Fibroblast of lung (primary cell): ENCODE data around the gene ZSCAN21. TPM values are rescaled to one million over a fixed set of nuclear protein-coding genes. Genes with fewer than 3 reads are reported as not detected.

Experiments used
- DNase-seq, 2 donors: peaks; one replicate each; pipeline versions ENCODE4 v3.0.0 to v3.0.0-alpha.2; 2010; ENCODE audit warnings: low read depth in 2 of 2
- H2AFZ ChIP-seq: 2 replicates; pipeline ENCODE4 v1.5.1; 2012; ENCODE audit warnings: low read length, control low read depth, inconsistent platforms
- H3K27ac ChIP-seq: 2 replicates; pipeline ENCODE4 v1.5.1; 2011; ENCODE audit warnings: low read length, control low read depth; ENCODE audit not compliant: insufficient read depth
- H3K27me3 ChIP-seq: 2 replicates; pipeline ENCODE4 v1.5.1; 2011; ENCODE audit warnings: mild to moderate bottlenecking, low read length; ENCODE audit not compliant: control insufficient read depth, insufficient read depth
- H3K36me3 ChIP-seq: 2 replicates; pipeline ENCODE4 v1.5.1; 2011; ENCODE audit warnings: low read length; ENCODE audit not compliant: control insufficient read depth, insufficient read depth
- H3K4me1 ChIP-seq: 2 replicates; pipeline ENCODE4 v1.5.1; 2011; ENCODE audit warnings: low read length; ENCODE audit not compliant: control insufficient read depth, insufficient read depth; ENCODE audit errors: extremely low read depth
- H3K4me2 ChIP-seq: 2 replicates; pipeline ENCODE4 v1.5.1; 2011; ENCODE audit warnings: low read length, control low read depth; ENCODE audit not compliant: insufficient read depth; ENCODE audit errors: extremely low read depth
- H3K4me3 ChIP-seq, 4 experiments: fragments of 200-600 bp in 1 of 4; sonication (generic) in 1 of 4; replicated peaks in 1 of 4; 2 replicates each; pipeline ENCODE4 v1.5.1; 2011 to 2016; ENCODE audit warnings: low read length in 4 of 4, low read depth in 3 of 4, mild to moderate bottlenecking in 3 of 4, control low read depth in 2 of 4, inconsistent platforms in 1 of 4, mixed read lengths in 1 of 4; ENCODE audit not compliant: insufficient read depth in 1 of 4; ENCODE audit errors: control extremely low read depth in 1 of 4
- H3K79me2 ChIP-seq: 2 replicates; pipeline ENCODE4 v1.5.1; 2012; ENCODE audit warnings: mild to moderate bottlenecking, low read length, inconsistent platforms; ENCODE audit not compliant: control insufficient read depth, insufficient read depth
- H3K9ac ChIP-seq: 2 replicates; pipeline ENCODE4 v1.5.1; 2011; ENCODE audit warnings: mild to moderate bottlenecking, low read length, control low read depth; ENCODE audit not compliant: insufficient read depth
- H3K9me3 ChIP-seq: 2 replicates; pipeline ENCODE4 v1.5.1; 2012; ENCODE audit warnings: low read depth, low read length; ENCODE audit not compliant: control insufficient read depth, insufficient read depth
- H4K20me1 ChIP-seq: 2 replicates; pipeline ENCODE4 v1.5.1; 2011; ENCODE audit warnings: low read length; ENCODE audit not compliant: control insufficient read depth, insufficient read depth; ENCODE audit errors: extremely low read depth
- CTCF ChIP-seq, 2 donors: IDR thresholded peaks in 1 of 2; conservative IDR thresholded peaks in 1 of 2; 1 replicate in 1 of 2; 2 replicates in 1 of 2; pipeline ENCODE4 v1.5.1; 2011 to 2012; ENCODE audit warnings: low read length in 2 of 2, control low read depth in 1 of 2, inconsistent platforms in 1 of 2, low read depth in 1 of 2, mild to moderate bottlenecking in 1 of 2
- EZH2 ChIP-seq: IDR thresholded peaks from 2 replicates; pipeline ENCODE4 v1.5.1; 2012; ENCODE audit warnings: low read length, control low read depth, mild to moderate bottlenecking; ENCODE audit errors: missing control alignments
- polyA plus RNA-seq, 2 donors: library from polyadenylated mRNA; depleted of rRNA in 1 of 2; stranded (reverse) in 1 of 2; unstranded in 1 of 2; fragments of >200 nt; gene quantifications; 2 replicates each; pipeline ENCODE4 v1.2.1, GENCODE V29; 2011 to 2012; ENCODE audit warnings: missing spikeins in 1 of 2
- total RNA-seq: library from RNA; depleted of rRNA; stranded (reverse); fragments of >200 nt; gene quantifications from 2 replicates; pipeline ENCODE4 v1.2.1, GENCODE V29; 2014

ZSCAN21 gene
- total and polyA plus RNA-seq, 2 donors (not counting 1 experiment from before 2014, with no cell fraction given) = 11.1 to 11.3 TPM

DNA sequence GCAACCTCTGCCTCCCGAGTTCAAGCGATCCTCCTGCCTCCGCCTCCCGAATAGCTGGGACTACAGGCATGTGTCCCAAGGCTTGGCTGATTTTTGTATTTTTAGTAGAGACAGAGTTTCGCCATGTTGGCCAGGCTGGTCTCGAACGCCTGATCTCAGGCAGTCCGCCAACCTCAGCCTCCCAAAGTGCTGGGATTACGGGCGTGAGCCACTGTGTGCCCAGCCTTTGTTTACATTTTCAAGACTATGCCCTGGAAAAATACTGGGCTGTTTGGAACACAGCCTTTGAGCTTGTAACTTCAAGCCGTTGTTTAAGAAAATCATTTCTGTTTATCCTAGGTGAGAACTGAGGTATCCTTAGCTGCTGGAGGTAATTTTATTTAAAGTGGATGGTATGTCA, 32.3 kb upstream of the ZSCAN21 start:
- Histone ChIP-seq H4K20me1 (no peaks in the 10 kb centered on the region), H3K9ac (no peak overlapping the region), H3K4me2 (peak overlapping the region; percentile 7), H3K27me3 (no peaks in the 10 kb centered on the region), H3K36me3 (no peaks in the 10 kb centered on the region), H3K4me1 (peaks cover 2% of the 10 kb centered on the region), H2AFZ (no peak overlapping the region), H3K79me2 (peaks cover 50% of the 10 kb centered on the region), H3K27ac (no peak overlapping the region), H3K4me3 (peak overlapping the region in 1 of 4 experiments; percentile 98), H3K9me3 (no peaks in the 10 kb centered on the region)
- TF ChIP-seq CTCF (conservative IDR thresholded peaks at IDR 0.05 in 1 of 2, IDR thresholded peaks at IDR 0.05 in 1 of 2; ENCODE audit: low read depth in 1 of 2, low read length in 2 of 2) (no peak), EZH2 (no peak)
- no peak for DNase-seq

DNA sequence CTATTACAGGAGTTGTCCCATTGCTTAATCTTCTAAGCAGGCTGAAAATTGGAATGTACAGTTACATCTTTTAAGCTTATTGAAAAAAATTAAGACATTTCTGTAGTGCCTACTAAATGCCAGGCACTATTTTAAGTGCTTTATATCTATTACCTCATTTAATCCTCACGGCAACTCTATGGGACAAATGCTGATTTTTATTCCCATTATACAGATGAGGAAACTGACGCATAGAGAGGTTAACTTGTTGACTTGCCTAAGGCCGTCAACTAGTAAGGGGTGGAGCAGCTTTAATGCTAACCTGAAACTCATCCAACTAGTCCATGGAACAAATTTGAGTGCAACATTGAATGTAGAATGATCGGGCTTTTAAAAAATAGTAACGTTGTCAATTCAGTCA, 31.7 kb upstream of the ZSCAN21 start:
- H3K27ac ChIP-seq = no peak overlapping the region
- H3K4me2 ChIP-seq = peak overlapping the region; percentile 7
- H3K27me3 ChIP-seq = no peaks in the 10 kb centered on the region
- no peaks in the 10 kb centered on the region for H3K9me3 ChIP-seq
- H3K36me3 ChIP-seq = no peaks in the 10 kb centered on the region
- no peak overlapping the region for H3K9ac ChIP-seq
- peak overlapping the region in 1 of 4 experiments; percentile 98 for H3K4me3 ChIP-seq
- TF ChIP-seq CTCF (conservative IDR thresholded peaks at IDR 0.05 in 1 of 2, IDR thresholded peaks at IDR 0.05 in 1 of 2; ENCODE audit: low read depth in 1 of 2, low read length in 2 of 2) = no peak
- no peak for TF ChIP-seq EZH2
- H4K20me1 ChIP-seq = no peaks in the 10 kb centered on the region
- no peak overlapping the region for H2AFZ ChIP-seq
- H3K4me1 ChIP-seq = peaks cover 2% of the 10 kb centered on the region
- no peak for DNase-seq
- peaks cover 54% of the 10 kb centered on the region for H3K79me2 ChIP-seq

DNA sequence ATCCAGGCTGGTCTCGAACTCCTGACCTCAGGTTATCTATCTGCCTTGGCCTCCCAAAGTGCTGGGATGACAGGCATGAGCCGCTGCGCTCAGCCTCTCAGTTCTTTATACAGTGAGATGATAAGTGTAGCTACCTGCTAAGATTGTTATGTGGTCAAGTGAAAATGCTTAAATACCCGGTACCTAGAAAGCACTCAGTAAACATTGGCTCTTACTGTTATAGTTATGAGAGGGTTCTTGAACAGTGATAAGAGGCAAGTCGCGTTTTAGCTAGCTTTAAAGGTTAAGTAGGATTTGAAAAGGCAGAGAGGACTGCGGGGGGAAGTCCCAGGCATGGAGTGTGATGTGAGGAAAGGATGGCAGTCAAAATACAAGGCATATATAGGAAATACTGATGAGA, 29.7 kb upstream of the ZSCAN21 start:
- Histone ChIP-seq H3K4me3 (no peak overlapping the region), H3K79me2 (peaks cover 54% of the 10 kb centered on the region), H4K20me1 (no peaks in the 10 kb centered on the region), H3K4me1 (peaks cover 2% of the 10 kb centered on the region), H3K4me2 (no peak overlapping the region), H2AFZ (no peak overlapping the region), H3K9me3 (no peaks in the 10 kb centered on the region), H3K9ac (no peak overlapping the region), H3K27ac (no peak overlapping the region), H3K36me3 (peaks cover 10% of the 10 kb centered on the region), H3K27me3 (no peaks in the 10 kb centered on the region)
- no peak for DNase-seq
- TF ChIP-seq CTCF (conservative IDR thresholded peaks at IDR 0.05 in 1 of 2, IDR thresholded peaks at IDR 0.05 in 1 of 2; ENCODE audit: low read depth in 1 of 2, low read length in 2 of 2) (no peak), EZH2 (no peak)
